ENCODE data around the gene MYO10.
"Not testable (repeated sequence)": the region's sequence is repeated elsewhere in the genome, so short reads cannot be mapped to it uniquely, and the experiment has no call there.

Gene MYO10

GRCh38 chr5:16744164-16744880 lies 191.8 kb downstream of the MYO10 start:
- DNase-seq (ENCODE audit: extremely low read depth, low read depth), result no peak
- no peak for TF ChIP-seq CTCF (IDR thresholded peaks at IDR 0.05; ENCODE audit: low read depth, low read length, missing control alignments)
- no peak overlapping the region for H3K4me3 ChIP-seq (replicated peaks; ENCODE audit: low read depth, low read length)

- H3K4me3 ChIP-seq (replicated peaks; ENCODE audit: low read depth, low read length), result no peak overlapping the region
- DNase-seq (ENCODE audit: extremely low read depth, low read depth), result no peak
- no peak for TF ChIP-seq CTCF (IDR thresholded peaks at IDR 0.05; ENCODE audit: low read depth, low read length, missing control alignments)
Observed at GRCh38 chr5:16742938-16743337, 193.2 kb downstream of the MYO10 start.

- no peak for TF ChIP-seq CTCF (IDR thresholded peaks at IDR 0.05; ENCODE audit: low read depth, low read length, missing control alignments)
- DNase-seq (ENCODE audit: extremely low read depth, low read depth), result no peak
- no peak overlapping the region for H3K4me3 ChIP-seq (replicated peaks; ENCODE audit: low read depth, low read length)
Observed at GRCh38 chr5:16740811-16741392, 195.2 kb downstream of the MYO10 start.

- H3K4me3 ChIP-seq (replicated peaks; ENCODE audit: low read depth, low read length), result no peak overlapping the region
- DNase-seq (ENCODE audit: extremely low read depth, low read depth), result no peak
- no peak for TF ChIP-seq CTCF (IDR thresholded peaks at IDR 0.05; ENCODE audit: low read depth, low read length, missing control alignments)
Observed at GRCh38 chr5:16740066-16740810, 195.8 kb downstream of the MYO10 start.

- DNase-seq (ENCODE audit: extremely low read depth, low read depth); H3K4me3 ChIP-seq (replicated peaks; ENCODE audit: low read depth, low read length): not testable (repeated sequence)
Observed at GRCh38 chr5:16738393-16738792, 197.7 kb downstream of the MYO10 start.

- H3K4me3 ChIP-seq (replicated peaks; ENCODE audit: low read depth, low read length), result no peak overlapping the region
- DNase-seq (ENCODE audit: extremely low read depth, low read depth), result no peak
- no peak for TF ChIP-seq CTCF (IDR thresholded peaks at IDR 0.05; ENCODE audit: low read depth, low read length, missing control alignments)
Observed at GRCh38 chr5:16737620-16738364, 198.3 kb downstream of the MYO10 start.

GRCh38 chr5:16737209-16737608 lies 198.9 kb downstream of the MYO10 start:
- TF ChIP-seq CTCF (IDR thresholded peaks at IDR 0.05; ENCODE audit: low read depth, low read length, missing control alignments), result no peak
- DNase-seq (ENCODE audit: extremely low read depth, low read depth), result no peak
- no peak overlapping the region for H3K4me3 ChIP-seq (replicated peaks; ENCODE audit: low read depth, low read length)
